ENCODE measurements around the gene MOB1A. TPM values are rescaled to one million over a fixed set of nuclear protein-coding genes. Genes with fewer than 3 reads are reported as not detected.

MOB1A gene
- total RNA-seq, 3 donors from 2014 or later, result 117 to 129 (median 124) TPM

GRCh38 chr2:74162951-74163350, 15.7 kb downstream of the MOB1A start:
- no peak overlapping the region for H3K4me3 ChIP-seq
- peaks cover 21% of the 10 kb centered on the region for H3K36me3 ChIP-seq (ENCODE audit: low read depth)
- DNase-seq (no peak), ATAC-seq (no peak)
- TF ChIP-seq, protein P1, sequence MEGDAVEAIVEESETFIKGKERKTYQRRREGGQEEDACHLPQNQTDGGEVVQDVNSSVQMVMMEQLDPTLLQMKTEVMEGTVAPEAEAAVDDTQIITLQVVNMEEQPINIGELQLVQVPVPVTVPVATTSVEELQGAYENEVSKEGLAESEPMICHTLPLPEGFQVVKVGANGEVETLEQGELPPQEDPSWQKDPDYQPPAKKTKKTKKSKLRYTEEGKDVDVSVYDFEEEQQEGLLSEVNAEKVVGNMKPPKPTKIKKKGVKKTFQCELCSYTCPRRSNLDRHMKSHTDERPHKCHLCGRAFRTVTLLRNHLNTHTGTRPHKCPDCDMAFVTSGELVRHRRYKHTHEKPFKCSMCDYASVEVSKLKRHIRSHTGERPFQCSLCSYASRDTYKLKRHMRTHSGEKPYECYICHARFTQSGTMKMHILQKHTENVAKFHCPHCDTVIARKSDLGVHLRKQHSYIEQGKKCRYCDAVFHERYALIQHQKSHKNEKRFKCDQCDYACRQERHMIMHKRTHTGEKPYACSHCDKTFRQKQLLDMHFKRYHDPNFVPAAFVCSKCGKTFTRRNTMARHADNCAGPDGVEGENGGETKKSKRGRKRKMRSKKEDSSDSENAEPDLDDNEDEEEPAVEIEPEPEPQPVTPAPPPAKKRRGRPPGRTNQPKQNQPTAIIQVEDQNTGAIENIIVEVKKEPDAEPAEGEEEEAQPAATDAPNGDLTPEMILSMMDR (IDR thresholded peaks at IDR 0.05), result no peak
- H3K9me3 ChIP-seq, result no peaks in the 10 kb centered on the region
- intact Hi-C loops (cut with DNase I, micrococcal nuclease), result no loop called here
- H3K4me1 ChIP-seq (ENCODE audit: low read depth), result no peaks in the 10 kb centered on the region

DNA sequence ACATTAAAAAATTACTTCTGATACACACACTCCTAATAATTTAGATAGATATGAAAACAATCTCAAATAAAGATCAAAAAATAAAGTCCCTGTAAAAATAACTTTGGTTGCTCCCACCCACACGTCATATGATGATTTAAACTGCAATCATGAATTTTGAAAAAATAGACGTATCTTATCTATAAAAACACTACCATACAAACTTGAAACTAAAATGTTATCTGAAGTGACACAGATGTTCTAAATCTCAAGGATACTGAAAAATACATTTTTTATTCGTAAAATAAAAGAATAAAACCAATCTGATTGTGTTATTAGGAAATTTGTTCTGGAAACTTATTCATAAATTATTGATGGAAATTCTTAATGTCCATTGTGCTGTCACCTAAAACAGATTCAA, 22.8 kb downstream of the MOB1A start:
- no peak for DNase-seq
- TF ChIP-seq, protein P1 (IDR thresholded peaks at IDR 0.05), result no peak
- Histone ChIP-seq H3K4me3 (no peak overlapping the region), H3K9me3 (no peaks in the 10 kb centered on the region), H3K36me3 (ENCODE audit: low read depth) (peaks cover 11% of the 10 kb centered on the region), H3K4me1 (ENCODE audit: low read depth) (no peaks in the 10 kb centered on the region)
- intact Hi-C loops (cut with DNase I, micrococcal nuclease), result no loop called here
- ATAC-seq, result no peak

DNA sequence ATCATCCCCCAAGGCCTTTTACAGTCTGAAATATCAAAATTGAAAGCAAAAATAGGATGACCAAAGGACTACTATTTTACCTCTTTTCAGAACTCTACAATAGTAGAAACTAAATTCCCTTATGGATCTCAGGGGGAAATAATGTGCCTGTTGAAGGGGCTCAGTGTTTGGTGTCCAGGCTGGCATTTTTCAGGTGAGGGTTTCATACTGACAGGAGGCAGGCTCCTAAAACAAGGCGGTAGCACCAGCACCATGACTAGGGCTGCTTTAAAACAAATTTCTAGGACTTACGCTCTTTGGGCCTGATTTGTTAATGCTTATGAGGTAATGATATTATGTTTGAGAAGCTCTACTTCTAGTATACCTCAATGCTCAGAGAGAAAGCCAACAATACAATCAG, 25.7 kb downstream of the MOB1A start:
- H3K36me3 ChIP-seq (ENCODE audit: low read depth), result no peaks in the 10 kb centered on the region
- intact Hi-C loops (cut with DNase I, micrococcal nuclease), result no loop called here

GRCh38 chr2:74149570-74150319, 28.9 kb downstream of the MOB1A start:
- intact Hi-C loops (cut with DNase I, micrococcal nuclease), result no loop called here
- Histone ChIP-seq H3K4me1 (ENCODE audit: low read depth) (peaks cover 12% of the 10 kb centered on the region), H3K9me3 (no peaks in the 10 kb centered on the region), H3K4me3 (no peak overlapping the region), H3K36me3 (ENCODE audit: low read depth) (no peaks in the 10 kb centered on the region)
- no peak for DNase-seq
- ATAC-seq, result no peak
- TF ChIP-seq, protein P1 (IDR thresholded peaks at IDR 0.05), result no peak

More for the DNA sequence above, 25.7 kb downstream of the MOB1A start:
- Histone ChIP-seq H3K9me3 (no peaks in the 10 kb centered on the region), H3K4me3 (no peak overlapping the region), H3K4me1 (ENCODE audit: low read depth) (no peaks in the 10 kb centered on the region)
- ATAC-seq, result no peak
- TF ChIP-seq, protein P1 (IDR thresholded peaks at IDR 0.05), result no peak
- no peak for DNase-seq

DNA sequence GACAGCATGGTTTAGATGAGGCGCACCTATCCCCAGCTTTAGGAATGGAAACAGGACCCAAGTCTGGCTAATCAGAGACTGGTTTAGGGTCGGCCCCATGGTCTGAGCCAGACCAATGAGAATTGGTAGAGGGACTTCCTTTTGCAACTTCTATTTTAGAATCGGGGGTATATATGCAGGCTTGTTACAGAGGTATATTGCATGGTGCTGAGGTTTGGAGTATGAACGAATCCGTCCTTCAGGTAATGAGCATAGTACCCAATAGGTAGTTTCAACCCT, 29.5 kb downstream of the MOB1A start:
- Histone ChIP-seq H3K36me3 (ENCODE audit: low read depth) (no peaks in the 10 kb centered on the region), H3K4me3 (no peak overlapping the region), H3K9me3 (no peaks in the 10 kb centered on the region), H3K4me1 (ENCODE audit: low read depth) (peaks cover 12% of the 10 kb centered on the region)
- no peak for ATAC-seq
- intact Hi-C loops (cut with DNase I, micrococcal nuclease), result no loop called here
- no peak for DNase-seq
- TF ChIP-seq, protein P1 (IDR thresholded peaks at IDR 0.05), result no peak
